ENCODE results near the gene NFILZ. TPM values are rescaled to one million over a fixed set of nuclear protein-coding genes. Genes with fewer than 3 reads are reported as not detected.

NFILZ gene
- total RNA-seq, 1 donor from 2014 or later: not detected

GRCh38 chr19:8673276-8673891 is 43.0 kb downstream of the NFILZ start:
- H3K9me3 Mint-ChIP-seq (ENCODE audit: unreplicated experiment): peaks cover 27% of the 10 kb centered on the region
- no peak overlapping the region for H3K27ac Mint-ChIP-seq (ENCODE audit: unreplicated experiment)
- peaks cover 10% of the 10 kb centered on the region for H3K27me3 Mint-ChIP-seq (ENCODE audit: unreplicated experiment)
- no peaks in the 10 kb centered on the region for H3K4me1 Mint-ChIP-seq (ENCODE audit: unreplicated experiment)
- TF ChIP-seq CTCF (IDR thresholded peaks at IDR 0.05; ENCODE audit: unreplicated experiment): no peak
- no peak overlapping the region for H3K4me3 Mint-ChIP-seq (ENCODE audit: unreplicated experiment)
- peaks cover 18% of the 10 kb centered on the region for H3K36me3 Mint-ChIP-seq (ENCODE audit: low read depth, unreplicated experiment)
- DNase-seq (ENCODE audit: low spot score): no peak

- peaks cover 29% of the 10 kb centered on the region for H3K9me3 Mint-ChIP-seq (ENCODE audit: unreplicated experiment)
Observed at GRCh38 chr19:8675066-8675465, 44.6 kb downstream of the NFILZ start.

GRCh38 chr19:8678244-8678807 is 47.9 kb downstream of the NFILZ start:
- Mint-ChIP-seq H3K27me3 (ENCODE audit: unreplicated experiment) (peaks cover 9% of the 10 kb centered on the region), H3K9me3 (ENCODE audit: unreplicated experiment) (peaks cover 49% of the 10 kb centered on the region), H3K4me3 (ENCODE audit: unreplicated experiment) (peak overlapping the region; percentile 40), H3K27ac (ENCODE audit: unreplicated experiment) (no peak overlapping the region), H3K4me1 (ENCODE audit: unreplicated experiment) (no peaks in the 10 kb centered on the region), H3K36me3 (ENCODE audit: low read depth, unreplicated experiment) (peaks cover 18% of the 10 kb centered on the region)
- TF ChIP-seq CTCF (IDR thresholded peaks at IDR 0.05; ENCODE audit: unreplicated experiment): no peak
- no peak for DNase-seq (ENCODE audit: low spot score)

More at GRCh38 chr19:8675066-8675465, 44.6 kb downstream of the NFILZ start:
- Mint-ChIP-seq H3K36me3 (ENCODE audit: low read depth, unreplicated experiment) (peaks cover 21% of the 10 kb centered on the region), H3K4me3 (ENCODE audit: unreplicated experiment) (no peak overlapping the region), H3K27me3 (ENCODE audit: unreplicated experiment) (peaks cover 7% of the 10 kb centered on the region), H3K27ac (ENCODE audit: unreplicated experiment) (no peak overlapping the region), H3K4me1 (ENCODE audit: unreplicated experiment) (no peaks in the 10 kb centered on the region)
- TF ChIP-seq CTCF (IDR thresholded peaks at IDR 0.05; ENCODE audit: unreplicated experiment): no peak
- no peak for DNase-seq (ENCODE audit: low spot score)

Other genes starting within 250 kb of the NFILZ start
- 130 TPM for gene RAB11B, start 240.3 kb upstream of the NFILZ start, total RNA-seq (ENCODE audit: unreplicated experiment)
- 58.2 TPM for gene MARCHF2, start 217.3 kb upstream of the NFILZ start, total RNA-seq (ENCODE audit: unreplicated experiment)
- gene HNRNPM, start 185.7 kb upstream of the NFILZ start, total RNA-seq (ENCODE audit: unreplicated experiment): 223 TPM
- gene PRAM1, start 128.0 kb upstream of the NFILZ start, total RNA-seq (ENCODE audit: unreplicated experiment): not detected
- 22.9 TPM for gene ZNF414, start 116.5 kb upstream of the NFILZ start, total RNA-seq (ENCODE audit: unreplicated experiment)
- gene MYO1F, start 53.2 kb upstream of the NFILZ start, total RNA-seq (ENCODE audit: unreplicated experiment): 3.2 TPM
- 58.7 TPM for gene ADAMTS10, start 19.9 kb upstream of the NFILZ start, total RNA-seq (ENCODE audit: unreplicated experiment)
- gene ACTL9, start 68.2 kb downstream of the NFILZ start, total RNA-seq (ENCODE audit: unreplicated experiment): not detected
- not detected for gene OR2Z1, start 91.0 kb downstream of the NFILZ start, total RNA-seq (ENCODE audit: unreplicated experiment)
- not detected for gene ZNF558, start 201.7 kb downstream of the NFILZ start, total RNA-seq (ENCODE audit: unreplicated experiment)
- not detected for gene MBD3L1, start 201.7 kb downstream of the NFILZ start, total RNA-seq (ENCODE audit: unreplicated experiment)